ENCODE results near the gene SLC25A44.

DNA sequence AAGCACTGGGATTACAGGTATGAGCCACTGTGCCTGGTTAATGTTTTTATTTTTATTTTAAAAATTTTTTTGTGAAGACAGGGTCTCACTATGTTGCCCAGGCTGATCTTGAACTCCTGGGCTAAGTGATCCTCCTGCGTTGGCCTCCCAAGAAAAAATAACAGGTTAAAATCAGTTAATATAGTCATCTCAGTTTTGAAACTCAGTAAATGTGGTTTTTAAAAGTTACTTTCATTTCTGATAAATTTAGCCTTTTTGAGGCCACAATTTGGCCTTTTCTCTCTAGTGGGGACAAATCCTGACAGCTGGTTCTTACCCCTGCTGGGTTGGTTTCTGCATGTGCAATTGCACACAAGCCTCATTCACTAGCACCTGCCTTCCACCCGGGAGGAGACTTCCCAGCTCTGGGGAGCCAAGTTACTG is 32.2 kb downstream of the SLC25A44 start:
- TF ChIP-seq EZH2 (IDR thresholded peaks at IDR 0.05; ENCODE audit: insufficient read depth, poor library complexity, severe bottlenecking), result no peak
- no peak for TF ChIP-seq EZH2phosphoT487 (IDR thresholded peaks at IDR 0.05; ENCODE audit: insufficient read depth, low read depth)
